ENCODE data around the gene SLC39A1.

SLC39A1 gene

GRCh38 chr1:153976819-153977249 lies 13.5 kb upstream of the SLC39A1 start:
- DNase-seq (ENCODE audit: low read depth, low spot score) = no peak

DNA sequence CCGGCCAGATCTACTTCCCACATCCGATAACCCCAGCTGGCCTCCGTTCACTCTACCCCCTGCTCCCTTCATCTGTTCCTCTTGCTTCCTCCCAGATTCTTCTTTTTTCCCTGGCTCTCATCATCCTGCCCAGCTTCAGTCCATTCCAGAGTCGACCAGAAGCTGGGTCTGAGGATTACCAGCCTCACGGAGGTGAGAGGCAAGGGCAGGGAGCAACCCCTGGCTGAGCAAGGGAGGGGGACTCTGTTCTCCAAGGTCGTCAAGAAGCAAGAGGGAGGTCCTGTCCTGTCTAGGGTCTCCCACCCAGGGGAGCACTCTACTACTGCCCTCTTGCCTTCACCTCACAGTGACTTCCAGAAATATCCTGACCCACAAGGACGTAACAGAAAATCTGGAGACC lies 10.2 kb upstream of the SLC39A1 start:
- DNase-seq (ENCODE audit: low read depth, low spot score) = no peak

GRCh38 chr1:153973071-153973470 lies 9.7 kb upstream of the SLC39A1 start:
- no peak for DNase-seq (ENCODE audit: low read depth, low spot score)

GRCh38 chr1:153970346-153970745 lies 7.0 kb upstream of the SLC39A1 start:
- DNase-seq (ENCODE audit: low read depth, low spot score) = no peak

- no peak for DNase-seq (ENCODE audit: low read depth, low spot score)
These were observed 5.6 kb upstream of the SLC39A1 start for GRCh38 chr1:153968972-153969371.

GRCh38 chr1:153968408-153968807 lies 5.1 kb upstream of the SLC39A1 start:
- no peak for DNase-seq (ENCODE audit: low read depth, low spot score)

DNA sequence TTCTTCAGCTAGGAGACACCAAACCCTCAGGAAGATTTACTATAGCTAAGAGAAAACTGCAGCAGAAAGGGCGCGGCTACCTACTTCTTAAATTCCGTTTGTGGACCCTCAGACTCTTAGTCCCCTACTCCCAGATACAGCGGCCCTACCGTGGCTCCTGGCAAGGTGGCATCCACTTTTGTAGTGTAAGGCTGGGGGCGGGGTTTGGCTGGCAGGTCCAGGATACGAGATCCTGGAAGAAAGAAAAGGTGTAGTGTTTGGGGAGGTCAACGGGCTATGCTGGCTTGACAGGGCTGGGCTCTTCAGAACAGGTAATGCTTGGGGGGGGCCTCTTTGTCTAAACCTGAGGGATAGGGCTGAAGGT lies 4.6 kb upstream of the SLC39A1 start:
- no peak for DNase-seq (ENCODE audit: low read depth, low spot score)

- DNase-seq (ENCODE audit: low read depth, low spot score) = peak; percentile 99
These were observed 4.0 kb upstream of the SLC39A1 start, which contains the start of gene CREB3L4 for GRCh38 chr1:153967107-153967999. CREB3L4 (plus strand) TSS chr1:153967902; CDS start chr1:153968526, 624 bp downstream.

DNA sequence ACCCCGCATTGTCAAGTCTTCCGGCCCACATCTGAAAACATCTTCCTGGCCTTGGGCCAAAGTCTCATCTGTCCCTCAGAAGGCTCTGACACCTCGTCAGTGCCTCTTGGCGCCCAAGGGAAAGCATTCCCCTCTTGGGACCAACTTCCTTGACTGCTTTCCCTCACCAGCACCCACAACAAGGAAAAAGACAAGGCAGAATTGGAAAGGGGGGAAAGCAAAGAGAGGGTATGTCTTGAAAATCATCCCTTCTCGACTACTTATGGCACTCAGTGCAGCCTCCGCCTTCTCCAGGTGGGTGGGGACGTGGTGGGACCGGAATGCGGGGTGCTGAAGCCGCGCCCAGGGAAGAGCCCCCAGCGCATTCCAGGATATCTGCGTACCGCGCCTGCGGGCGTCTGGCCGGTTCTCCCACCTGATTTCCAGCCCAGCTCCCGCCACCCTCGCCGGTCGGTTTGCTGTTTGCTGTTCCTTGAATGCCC lies 554 bp upstream of the SLC39A1 start:
- DNase-seq (ENCODE audit: low read depth, low spot score) = peak; percentile 99

- DNase-seq (ENCODE audit: low read depth, low spot score) = peak; percentile 56
These were observed 978 bp downstream of the SLC39A1 start for GRCh38 chr1:153962088-153963029.

DNA sequence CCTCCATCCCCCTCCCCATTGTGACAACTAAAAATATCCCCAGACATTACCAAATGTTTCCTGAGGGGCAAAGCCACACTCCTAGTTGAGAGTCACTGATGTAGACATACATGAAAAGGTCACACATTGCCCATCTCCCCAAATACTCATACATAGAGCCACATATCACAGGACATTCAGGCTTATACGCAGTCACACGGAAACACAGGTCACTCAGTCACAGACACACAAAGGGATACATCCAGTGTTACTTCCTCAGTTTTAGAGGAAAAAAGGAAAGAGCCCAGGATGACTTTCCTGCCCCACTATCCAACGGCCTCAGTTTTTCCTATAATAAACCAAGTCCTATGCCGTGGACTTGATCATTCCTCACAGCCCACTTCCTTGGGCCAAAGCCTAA lies 1.9 kb downstream of the SLC39A1 start:
- DNase-seq (ENCODE audit: low read depth, low spot score) = no peak

- no peak for DNase-seq (ENCODE audit: low read depth, low spot score)
These were observed 3.1 kb downstream of the SLC39A1 start for GRCh38 chr1:153960206-153960605.

- DNase-seq (ENCODE audit: low read depth, low spot score) = peak; percentile 29
These were observed 3.9 kb downstream of the SLC39A1 start for GRCh38 chr1:153959454-153959853.

GRCh38 chr1:153958961-153959260 lies 4.4 kb downstream of the SLC39A1 start:
- DNase-seq (ENCODE audit: low read depth, low spot score) = no peak

GRCh38 chr1:153958111-153958960 lies 5.0 kb downstream of the SLC39A1 start, which contains the start of gene CRTC2:
CRTC2 (minus strand) TSS chr1:153958612; CDS start chr1:153958497, 115 bp downstream.
- peak; percentile 99 for DNase-seq (ENCODE audit: low read depth, low spot score)

DNA sequence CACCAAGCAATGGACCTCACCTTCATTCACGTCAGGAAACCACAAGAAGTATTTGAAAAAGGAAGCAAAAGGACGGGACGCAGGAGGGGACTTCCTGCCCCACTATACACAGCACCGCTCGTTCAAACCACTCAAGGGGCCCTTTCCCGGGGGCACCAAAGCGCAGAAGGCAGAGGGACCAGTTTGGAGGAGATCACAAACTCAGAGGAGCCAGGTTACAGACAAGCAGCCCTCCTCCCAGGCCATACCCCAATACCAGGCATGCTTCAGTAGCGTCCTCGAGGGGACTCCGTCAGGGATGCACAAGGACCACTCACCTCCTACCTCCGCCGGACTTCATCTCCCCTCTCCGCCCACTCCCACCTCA lies 5.6 kb downstream of the SLC39A1 start:
- no peak for DNase-seq (ENCODE audit: low read depth, low spot score)

DNA sequence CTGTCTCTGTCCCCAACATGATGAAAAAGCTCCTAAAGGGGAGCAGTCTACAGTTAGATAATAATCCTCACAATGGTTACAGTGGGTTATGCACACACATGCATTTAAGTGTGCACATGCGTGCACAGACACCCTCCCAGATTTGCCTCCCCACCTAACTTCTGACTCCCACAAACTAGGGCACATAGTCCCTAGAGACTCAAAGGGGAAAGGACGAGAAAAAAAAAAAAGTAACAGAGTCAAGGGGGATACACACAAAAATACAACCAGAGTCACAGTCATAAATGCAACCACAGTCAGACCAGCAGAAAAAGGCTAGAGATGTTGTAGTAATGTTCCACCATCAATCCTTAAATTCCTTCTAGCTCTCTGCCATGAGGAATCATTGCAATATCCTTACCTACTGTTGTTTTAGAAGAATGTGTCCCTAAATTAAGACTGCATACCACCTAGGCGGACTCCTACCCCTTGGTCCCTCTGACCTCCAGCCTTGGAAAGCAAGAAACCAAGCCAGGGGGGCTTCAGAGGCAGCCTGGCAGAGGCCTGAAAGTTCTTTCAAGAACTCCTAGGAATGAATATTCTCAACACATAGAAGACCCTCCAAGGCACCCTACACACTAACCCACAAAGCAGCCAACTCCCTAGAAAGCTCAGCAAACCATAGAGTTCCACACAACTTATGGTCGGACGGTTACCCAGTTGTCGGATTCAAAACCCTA lies 6.2 kb downstream of the SLC39A1 start:
- DNase-seq (ENCODE audit: low read depth, low spot score) = no peak

DNA sequence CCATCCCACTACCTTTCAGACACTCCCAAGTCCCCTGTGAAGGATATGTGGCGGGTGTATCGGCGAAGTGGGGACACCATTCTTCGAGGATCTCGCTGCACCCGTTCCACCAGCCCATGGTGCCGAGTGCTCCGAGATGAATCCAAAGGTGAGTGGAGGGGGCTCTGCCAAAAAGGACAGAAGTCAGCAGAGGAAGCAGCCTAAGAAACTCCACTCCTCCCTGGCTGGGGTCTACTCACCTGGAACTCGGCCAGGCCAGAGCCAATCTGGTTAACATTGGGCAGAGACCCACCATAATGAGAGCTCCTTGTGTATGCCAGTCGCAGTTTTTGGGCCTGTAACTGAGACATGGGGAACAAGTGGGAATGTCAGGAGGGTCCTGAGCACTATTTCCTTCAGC lies 8.5 kb downstream of the SLC39A1 start:
- no peak for DNase-seq (ENCODE audit: low read depth, low spot score)

DNA sequence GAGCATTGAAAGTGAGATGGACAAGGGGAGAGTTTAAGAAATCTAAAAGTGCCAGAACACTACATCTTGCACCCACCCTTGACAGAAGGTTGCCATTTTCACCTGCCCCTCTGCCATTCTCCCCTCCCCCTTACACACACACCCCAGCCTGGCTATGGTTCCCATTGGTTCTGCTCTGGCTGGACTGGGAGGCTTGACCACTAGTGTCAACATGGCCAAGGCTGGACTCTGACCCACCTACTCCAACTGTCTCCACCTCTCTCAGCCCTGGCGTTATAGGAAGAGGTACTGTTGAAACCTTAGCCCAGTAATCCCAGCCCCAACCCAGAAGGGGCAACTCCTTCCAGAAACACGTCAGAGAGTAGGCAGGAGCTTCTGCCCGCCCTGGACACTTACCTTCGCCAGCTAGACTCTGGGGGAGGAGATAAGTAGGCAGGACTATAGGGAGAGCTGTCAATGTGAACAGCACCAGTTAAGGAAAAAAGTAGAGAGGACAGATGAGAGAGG lies 9.4 kb downstream of the SLC39A1 start:
- DNase-seq (ENCODE audit: low read depth, low spot score) = no peak

- DNase-seq (ENCODE audit: low read depth, low spot score) = no peak
These were observed 11.5 kb downstream of the SLC39A1 start for GRCh38 chr1:153951801-153952200.

- no peak for DNase-seq (ENCODE audit: low read depth, low spot score)
These were observed 12.2 kb downstream of the SLC39A1 start for GRCh38 chr1:153951183-153951582.

Data from ELF-1 (cell line).